ENCODE measurements around the gene BABAM2. TPM values are rescaled to one million over a fixed set of nuclear protein-coding genes. Genes with fewer than 3 reads are reported as not detected.
"Not testable (repeated sequence)": the region's sequence is repeated elsewhere in the genome, so short reads cannot be mapped to it uniquely, and the experiment has no call there.

BABAM2 gene
- total RNA-seq, 1 donor from 2014 or later = 43.5 TPM

GRCh38 chr2:28025123-28025522, 134.6 kb downstream of the BABAM2 start:
- Mint-ChIP-seq H3K9me3 (peaks cover 8% of the 10 kb centered on the region), H3K4me1 (no peaks in the 10 kb centered on the region), H3K27me3 (ENCODE audit: low read depth) (no peaks in the 10 kb centered on the region), H3K36me3 (peaks cover 23% of the 10 kb centered on the region), H3K4me3 (no peak overlapping the region), H3K27ac (no peak overlapping the region)
- TF ChIP-seq CTCF (IDR thresholded peaks at IDR 0.05; ENCODE audit: unreplicated experiment) = no peak
- no peak for DNase-seq (ENCODE audit: low spot score in 2 of 2, unreplicated experiment in 2 of 2)

GRCh38 chr2:28026230-28026629, 135.7 kb downstream of the BABAM2 start:
- not testable (repeated sequence) for H3K4me3 Mint-ChIP-seq; H3K9me3 Mint-ChIP-seq; H3K27ac Mint-ChIP-seq; H3K4me1 Mint-ChIP-seq; DNase-seq (ENCODE audit: low spot score in 2 of 2, unreplicated experiment in 2 of 2); H3K27me3 Mint-ChIP-seq (ENCODE audit: low read depth)
- H3K36me3 Mint-ChIP-seq = peaks cover 23% of the 10 kb centered on the region

GRCh38 chr2:28028025-28028424, 137.5 kb downstream of the BABAM2 start:
- TF ChIP-seq CTCF (IDR thresholded peaks at IDR 0.05; ENCODE audit: unreplicated experiment) = no peak
- Mint-ChIP-seq H3K4me1 (peaks cover 1% of the 10 kb centered on the region), H3K4me3 (no peak overlapping the region), H3K9me3 (peaks cover 8% of the 10 kb centered on the region), H3K36me3 (peaks cover 23% of the 10 kb centered on the region), H3K27ac (no peak overlapping the region), H3K27me3 (ENCODE audit: low read depth) (no peaks in the 10 kb centered on the region)
- no peak for DNase-seq (ENCODE audit: low spot score in 2 of 2, unreplicated experiment in 2 of 2)

- Mint-ChIP-seq H3K27me3 (ENCODE audit: low read depth) (no peaks in the 10 kb centered on the region), H3K9me3 (peaks cover 8% of the 10 kb centered on the region), H3K4me3 (no peak overlapping the region), H3K36me3 (peaks cover 20% of the 10 kb centered on the region), H3K27ac (no peak overlapping the region), H3K4me1 (peaks cover 1% of the 10 kb centered on the region)
- no peak for DNase-seq (ENCODE audit: low spot score in 2 of 2, unreplicated experiment in 2 of 2)
- TF ChIP-seq CTCF (IDR thresholded peaks at IDR 0.05; ENCODE audit: unreplicated experiment) = no peak
Observed at GRCh38 chr2:28030600-28030999, 140.1 kb downstream of the BABAM2 start.

- TF ChIP-seq CTCF (IDR thresholded peaks at IDR 0.05; ENCODE audit: unreplicated experiment) = no peak
- DNase-seq (ENCODE audit: low spot score in 2 of 2, unreplicated experiment in 2 of 2) = no peak
- H3K4me3 Mint-ChIP-seq = no peak overlapping the region
- H3K27ac Mint-ChIP-seq = no peak overlapping the region
- H3K9me3 Mint-ChIP-seq = no peaks in the 10 kb centered on the region
- H3K27me3 Mint-ChIP-seq (ENCODE audit: low read depth) = no peaks in the 10 kb centered on the region
- H3K36me3 Mint-ChIP-seq = peaks cover 3% of the 10 kb centered on the region
- H3K4me1 Mint-ChIP-seq = peaks cover 1% of the 10 kb centered on the region
Observed at GRCh38 chr2:28032816-28033215, 142.3 kb downstream of the BABAM2 start.

- Mint-ChIP-seq H3K27ac (no peak overlapping the region), H3K27me3 (ENCODE audit: low read depth) (no peaks in the 10 kb centered on the region), H3K9me3 (no peaks in the 10 kb centered on the region), H3K4me3 (no peak overlapping the region), H3K4me1 (peaks cover 1% of the 10 kb centered on the region), H3K36me3 (peaks cover 2% of the 10 kb centered on the region)
- DNase-seq (ENCODE audit: low spot score in 2 of 2, unreplicated experiment in 2 of 2) = no peak
- TF ChIP-seq CTCF (IDR thresholded peaks at IDR 0.05; ENCODE audit: unreplicated experiment) = no peak
Observed at GRCh38 chr2:28034696-28035095, 144.2 kb downstream of the BABAM2 start.

All from mesothelial cell of epicardium (in vitro differentiated cells).